IMR-90 (cell line): Measurements from ENCODE around the gene USP51.

Experiments
- BHLHE40 ChIP-seq: fragments of 150-350 bp; IDR thresholded peaks from 2 replicates; pipeline ENCODE4 v1.6.1; 2016; ENCODE audit warnings: mild to moderate bottlenecking, low read depth, low read length
- CEBPB ChIP-seq: IDR thresholded peaks from 2 replicates; pipeline ENCODE4 v1.6.1; 2012; ENCODE audit warnings: low read depth, low read length, improper control_type of control experiment
- CHD1 ChIP-seq: IDR thresholded peaks from 2 replicates; pipeline ENCODE4 v1.6.1; 2012; ENCODE audit warnings: low read depth, low read length, improper control_type of control experiment
- CTCF ChIP-seq: conservative IDR thresholded peaks from 2 replicates; pipeline ENCODE4 v1.5.1; 2012; ENCODE audit warnings: mild to moderate bottlenecking, low read depth, low read length, improper control_type of control experiment
- MAZ ChIP-seq: IDR thresholded peaks from 2 replicates; pipeline ENCODE4 v1.6.1; 2012; ENCODE audit warnings: low read depth, mild to moderate bottlenecking, low read length, improper control_type of control experiment, moderate library complexity, borderline replicate concordance
- MXI1 ChIP-seq: IDR thresholded peaks from 2 replicates; pipeline ENCODE4 v1.6.1; 2012; ENCODE audit warnings: low read depth, mild to moderate bottlenecking, low read length, moderate library complexity, borderline replicate concordance
- NFE2L2 ChIP-seq: fragments of 150-350 bp; IDR thresholded peaks from 2 replicates; pipeline ENCODE4 v1.6.1; 2016; ENCODE audit warnings: low read depth, mild to moderate bottlenecking, low read length
- POLR2A ChIP-seq: IDR thresholded peaks from 2 replicates; pipeline ENCODE4 v1.6.1; 2012; ENCODE audit warnings: mild to moderate bottlenecking, low read depth, low read length
- RCOR1 ChIP-seq: IDR thresholded peaks from 2 replicates; pipeline ENCODE4 v1.6.1; 2012; ENCODE audit warnings: mild to moderate bottlenecking, low read length, improper control_type of control experiment; ENCODE audit not compliant: insufficient replicate concordance
- SMC3 ChIP-seq: fragments of 150-350 bp; IDR thresholded peaks from 2 replicates; pipeline ENCODE4 v1.6.1; 2016; ENCODE audit warnings: low read depth, mild to moderate bottlenecking, antibody characterized with exemption, low read length, moderate library complexity
- USF2 ChIP-seq: fragments of 150-350 bp; IDR thresholded peaks from 2 replicates; pipeline ENCODE4 v1.6.1; 2017; ENCODE audit warnings: mild to moderate bottlenecking, antibody characterized with exemption, low read length, low read depth

GRCh38 chrX:55490974-55491373, 1.3 kb upstream of the USP51 start:
- no peak for TF ChIP-seq CTCF
- TF ChIP-seq CEBPB: no peak
- TF ChIP-seq SMC3: no peak
- no peak for TF ChIP-seq POLR2A
- TF ChIP-seq NFE2L2: no peak
- TF ChIP-seq CHD1: no peak
- no peak for TF ChIP-seq BHLHE40
- TF ChIP-seq MXI1: no peak
- no peak for TF ChIP-seq MAZ
- no peak for TF ChIP-seq RCOR1
- TF ChIP-seq USF2: no peak
